PC-3 (cell line): ENCODE measurements around the gene ARHGAP12.

ENCODE experiments used
- CTCF ChIP-seq: fragments of 300-600 bp; sonication (generic); conservative IDR thresholded peaks from 2 replicates; pipeline ENCODE4 v1.5.1; 2017; ENCODE audit warnings: antibody characterized with exemption, low read depth, mild to moderate bottlenecking, low read length
- EZH2 ChIP-seq: fragments of 300-600 bp; sonication (generic); IDR thresholded peaks from one replicate; pipeline ENCODE4 v1.6.1; 2017; ENCODE audit warnings: antibody characterized with exemption, mild to moderate bottlenecking, low read length; ENCODE audit not compliant: unreplicated experiment

GRCh38 chr10:31816318-31816717 lies 112.3 kb downstream of the ARHGAP12 start:
- TF ChIP-seq EZH2: no peak
- TF ChIP-seq CTCF: no peak
